ENCODE data around the gene EHMT1.
"Not testable (repeated sequence)": the region's sequence is repeated elsewhere in the genome, so short reads cannot be mapped to it uniquely, and the experiment has no call there.

The EHMT1 gene

GRCh38 chr9:137807721-137808703 lies 189.2 kb downstream of the EHMT1 start:
- Histone ChIP-seq H3K27ac (ENCODE audit: low read depth, low read length) (no peak overlapping the region), H3K36me3 (ENCODE audit: insufficient read depth, low read length) (peaks cover 64% of the 10 kb centered on the region), H3K9me3 (ENCODE audit: insufficient read depth, low read depth, low read length) (no peaks in the 10 kb centered on the region), H3K4me3 (ENCODE audit: low read length) (no peak overlapping the region), H3K4me1 (ENCODE audit: insufficient read depth, low read length) (no peaks in the 10 kb centered on the region), H3K27me3 (ENCODE audit: insufficient read depth, low read length) (no peaks in the 10 kb centered on the region), H3K9ac (ENCODE audit: low read depth, low read length) (no peak overlapping the region)
- WGBS: 97% methylated on average over 22 of the region's 22 CpGs

GRCh38 chr9:137809040-137809576 lies 190.3 kb downstream of the EHMT1 start:
- Histone ChIP-seq H3K27ac (ENCODE audit: low read depth, low read length) (no peak overlapping the region), H3K36me3 (ENCODE audit: insufficient read depth, low read length) (peaks cover 63% of the 10 kb centered on the region), H3K9ac (ENCODE audit: low read depth, low read length) (no peak overlapping the region), H3K4me1 (ENCODE audit: insufficient read depth, low read length) (no peaks in the 10 kb centered on the region), H3K9me3 (ENCODE audit: insufficient read depth, low read depth, low read length) (no peaks in the 10 kb centered on the region), H3K27me3 (ENCODE audit: insufficient read depth, low read length) (no peaks in the 10 kb centered on the region), H3K4me3 (ENCODE audit: low read length) (no peak overlapping the region)
- WGBS: 95% methylated on average over 23 of the region's 23 CpGs

GRCh38 chr9:137809726-137810450 lies 191.1 kb downstream of the EHMT1 start:
- not testable (repeated sequence) for H3K4me1 ChIP-seq (ENCODE audit: insufficient read depth, low read length); H3K27me3 ChIP-seq (ENCODE audit: insufficient read depth, low read length); H3K9me3 ChIP-seq (ENCODE audit: insufficient read depth, low read depth, low read length); H3K27ac ChIP-seq (ENCODE audit: low read depth, low read length); H3K9ac ChIP-seq (ENCODE audit: low read depth, low read length); H3K4me3 ChIP-seq (ENCODE audit: low read length)
- 97% methylated on average over 69 of the region's 69 CpGs for WGBS
- H3K36me3 ChIP-seq (ENCODE audit: insufficient read depth, low read length): peaks cover 63% of the 10 kb centered on the region

- H3K36me3 ChIP-seq (ENCODE audit: insufficient read depth, low read length): peaks cover 74% of the 10 kb centered on the region
- 94% methylated on average over 30 of the region's 30 CpGs for WGBS
- no peak overlapping the region for H3K4me3 ChIP-seq (ENCODE audit: low read length)
- H3K4me1 ChIP-seq (ENCODE audit: insufficient read depth, low read length): no peaks in the 10 kb centered on the region
- H3K9me3 ChIP-seq (ENCODE audit: insufficient read depth, low read depth, low read length): no peaks in the 10 kb centered on the region
- no peak overlapping the region for H3K9ac ChIP-seq (ENCODE audit: low read depth, low read length)
- H3K27ac ChIP-seq (ENCODE audit: low read depth, low read length): no peak overlapping the region
- no peaks in the 10 kb centered on the region for H3K27me3 ChIP-seq (ENCODE audit: insufficient read depth, low read length)
Observed at GRCh38 chr9:137811283-137811870, 192.6 kb downstream of the EHMT1 start.

GRCh38 chr9:137812356-137813023 lies 193.7 kb downstream of the EHMT1 start:
- peaks cover 82% of the 10 kb centered on the region for H3K36me3 ChIP-seq (ENCODE audit: insufficient read depth, low read length)
- H3K4me1 ChIP-seq (ENCODE audit: insufficient read depth, low read length): no peaks in the 10 kb centered on the region
- H3K27ac ChIP-seq (ENCODE audit: low read depth, low read length): no peak overlapping the region
- H3K27me3 ChIP-seq (ENCODE audit: insufficient read depth, low read length): no peaks in the 10 kb centered on the region
- peaks cover 4% of the 10 kb centered on the region; the same call in 1 of the 2 replicates for H3K9me3 ChIP-seq (ENCODE audit: insufficient read depth, low read depth, low read length)
- H3K9ac ChIP-seq (ENCODE audit: low read depth, low read length): no peak overlapping the region
- 96% methylated on average over 9 of the region's 9 CpGs for WGBS
- no peak overlapping the region for H3K4me3 ChIP-seq (ENCODE audit: low read length)

GRCh38 chr9:137813167-137813566 lies 194.4 kb downstream of the EHMT1 start:
- H3K9ac ChIP-seq (ENCODE audit: low read depth, low read length): no peak overlapping the region
- peaks cover 8% of the 10 kb centered on the region; the same call in 1 of the 2 replicates for H3K9me3 ChIP-seq (ENCODE audit: insufficient read depth, low read depth, low read length)
- WGBS: 97% methylated on average over 19 of the region's 19 CpGs
- H3K36me3 ChIP-seq (ENCODE audit: insufficient read depth, low read length): peaks cover 83% of the 10 kb centered on the region
- no peak overlapping the region for H3K27ac ChIP-seq (ENCODE audit: low read depth, low read length)
- no peak overlapping the region for H3K4me3 ChIP-seq (ENCODE audit: low read length)
- H3K27me3 ChIP-seq (ENCODE audit: insufficient read depth, low read length): no peaks in the 10 kb centered on the region
- H3K4me1 ChIP-seq (ENCODE audit: insufficient read depth, low read length): no peaks in the 10 kb centered on the region

- Histone ChIP-seq H3K4me1 (ENCODE audit: insufficient read depth, low read length) (no peaks in the 10 kb centered on the region), H3K4me3 (ENCODE audit: low read length) (no peak overlapping the region), H3K36me3 (ENCODE audit: insufficient read depth, low read length) (peaks cover 82% of the 10 kb centered on the region), H3K9ac (ENCODE audit: low read depth, low read length) (no peak overlapping the region), H3K27me3 (ENCODE audit: insufficient read depth, low read length) (no peaks in the 10 kb centered on the region), H3K27ac (ENCODE audit: low read depth, low read length) (no peak overlapping the region), H3K9me3 (ENCODE audit: insufficient read depth, low read depth, low read length) (peaks cover 10% of the 10 kb centered on the region; the same call in 1 of the 2 replicates)
- 95% methylated on average over 25 of the region's 26 CpGs for WGBS
Observed at GRCh38 chr9:137813651-137814415, 195.0 kb downstream of the EHMT1 start.

GRCh38 chr9:137814436-137814835 lies 195.6 kb downstream of the EHMT1 start:
- H3K36me3 ChIP-seq (ENCODE audit: insufficient read depth, low read length): peaks cover 76% of the 10 kb centered on the region
- no peak overlapping the region for H3K27ac ChIP-seq (ENCODE audit: low read depth, low read length)
- H3K4me1 ChIP-seq (ENCODE audit: insufficient read depth, low read length): no peaks in the 10 kb centered on the region
- peaks cover 10% of the 10 kb centered on the region; the same call in 1 of the 2 replicates for H3K9me3 ChIP-seq (ENCODE audit: insufficient read depth, low read depth, low read length)
- no peak overlapping the region for H3K9ac ChIP-seq (ENCODE audit: low read depth, low read length)
- no peak overlapping the region for H3K4me3 ChIP-seq (ENCODE audit: low read length)
- no peaks in the 10 kb centered on the region for H3K27me3 ChIP-seq (ENCODE audit: insufficient read depth, low read length)
- WGBS: 97% methylated on average over 23 of the region's 23 CpGs

GRCh38 chr9:137814841-137815240 lies 196.0 kb downstream of the EHMT1 start:
- Histone ChIP-seq H3K27ac (ENCODE audit: low read depth, low read length) (no peak overlapping the region), H3K4me3 (ENCODE audit: low read length) (no peak overlapping the region), H3K9me3 (ENCODE audit: insufficient read depth, low read depth, low read length) (peaks cover 10% of the 10 kb centered on the region; the same call in 1 of the 2 replicates), H3K36me3 (ENCODE audit: insufficient read depth, low read length) (peaks cover 75% of the 10 kb centered on the region), H3K9ac (ENCODE audit: low read depth, low read length) (no peak overlapping the region), H3K4me1 (ENCODE audit: insufficient read depth, low read length) (no peaks in the 10 kb centered on the region), H3K27me3 (ENCODE audit: insufficient read depth, low read length) (no peaks in the 10 kb centered on the region)
- WGBS: 96% methylated on average over 11 of the region's 11 CpGs
